ENCODE results near the gene FOXN4.

Gene FOXN4

DNA sequence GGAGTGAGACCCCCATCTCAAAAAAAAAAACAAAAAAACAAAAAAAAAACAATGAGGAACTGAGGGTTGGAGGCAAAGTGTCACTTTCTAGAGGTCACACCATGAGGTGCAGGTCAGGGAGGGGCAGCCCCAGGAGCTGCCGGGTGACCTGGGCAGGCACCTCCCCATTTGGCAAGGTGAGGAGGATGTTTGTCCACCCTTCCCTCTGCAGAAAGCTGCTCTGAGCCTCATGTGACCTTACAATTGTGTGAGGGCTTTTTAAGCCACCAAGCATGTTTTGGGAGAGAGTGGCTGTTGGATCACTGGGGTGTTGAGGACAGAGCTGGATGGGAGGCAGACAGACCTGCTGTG lies 49.6 kb downstream of the FOXN4 start:
- no peak for DNase-seq (ENCODE audit: low read depth in 3 of 3)

DNA sequence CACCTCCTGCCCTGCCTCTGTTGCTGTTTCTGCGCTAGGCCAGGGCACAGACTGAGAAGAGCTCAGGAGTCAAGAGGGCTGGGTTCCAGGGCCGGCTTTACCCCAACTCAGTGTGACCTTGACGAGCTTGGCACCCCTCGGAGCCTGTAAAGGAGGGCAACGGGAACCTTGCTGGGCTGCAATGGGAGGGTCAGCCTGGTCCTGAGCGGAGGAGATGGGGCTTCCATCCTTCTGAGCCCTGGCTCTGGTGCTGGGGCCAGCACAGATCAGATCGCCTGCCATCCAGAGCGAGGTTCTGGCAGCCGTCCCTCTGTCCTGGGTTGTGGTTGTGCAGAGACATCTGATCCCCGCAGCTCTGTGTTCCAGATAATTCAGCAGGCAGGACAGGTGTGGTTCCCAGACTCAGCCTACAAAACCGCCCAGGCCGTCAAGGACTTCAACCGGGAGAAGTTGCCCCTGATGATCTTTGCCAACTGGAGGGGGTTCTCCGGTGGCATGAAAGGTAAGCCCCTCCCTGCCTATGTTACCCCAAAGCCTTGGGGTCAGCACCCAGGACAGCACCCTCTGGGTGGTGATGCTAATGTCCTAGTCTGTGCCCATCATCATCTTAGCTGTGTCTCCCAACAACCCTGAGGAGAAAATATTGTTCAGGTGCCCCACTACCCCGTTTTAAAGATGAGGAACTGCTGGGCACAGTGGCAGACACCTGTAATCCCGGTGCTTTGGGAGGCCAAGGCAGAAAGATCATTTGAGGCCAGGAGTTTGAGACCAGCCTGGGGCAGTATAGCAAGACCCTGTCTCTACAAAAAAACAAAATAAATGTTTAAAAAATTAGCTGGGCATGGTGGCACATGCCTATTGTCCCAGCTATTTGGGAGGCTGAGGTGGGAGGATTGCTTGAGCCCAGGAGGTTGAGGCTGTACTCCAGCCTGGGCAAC lies 50.2 kb downstream of the FOXN4 start:
- no peak for DNase-seq (ENCODE audit: low read depth in 3 of 3)

DNA sequence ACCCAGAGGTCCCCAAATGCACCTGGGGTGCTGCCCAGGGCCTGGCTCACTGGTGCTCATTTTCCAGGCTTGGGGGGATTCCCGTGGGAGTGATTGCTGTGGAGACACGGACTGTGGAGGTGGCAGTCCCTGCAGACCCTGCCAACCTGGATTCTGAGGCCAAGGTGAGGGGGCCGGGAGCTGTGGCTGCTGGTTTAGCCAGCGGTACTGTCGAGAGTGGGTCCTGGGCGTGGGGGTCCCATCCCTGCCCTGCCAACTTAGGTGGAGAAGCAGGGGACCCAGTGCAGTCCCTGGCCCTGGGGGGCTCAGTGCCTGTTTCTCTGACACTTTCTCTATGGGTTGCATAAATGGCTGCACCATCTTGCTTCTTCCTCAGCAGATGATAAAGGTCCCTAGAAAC lies 50.9 kb downstream of the FOXN4 start:
- DNase-seq (ENCODE audit: low read depth in 3 of 3) = no peak

DNA sequence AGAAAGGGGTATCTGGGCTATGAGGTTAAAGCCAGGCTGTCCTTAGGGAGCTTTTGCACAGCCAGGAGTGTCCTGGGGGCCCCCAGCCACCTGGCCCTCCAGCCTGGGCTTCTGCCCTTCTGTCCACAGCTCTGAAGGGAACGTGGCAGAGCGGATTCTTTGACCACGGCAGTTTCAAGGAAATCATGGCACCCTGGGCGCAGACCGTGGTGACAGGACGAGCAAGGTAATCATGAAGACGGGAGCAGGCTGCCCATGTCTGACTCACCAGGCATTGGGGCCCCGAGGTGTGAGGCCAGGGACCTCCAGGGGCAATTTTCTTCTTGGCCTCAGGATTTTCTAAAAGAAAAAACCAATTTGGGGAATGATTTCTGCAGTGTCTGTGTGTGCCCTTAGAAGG lies 53.1 kb downstream of the FOXN4 start:
- no peak for DNase-seq (ENCODE audit: low read depth in 3 of 3)

DNA sequence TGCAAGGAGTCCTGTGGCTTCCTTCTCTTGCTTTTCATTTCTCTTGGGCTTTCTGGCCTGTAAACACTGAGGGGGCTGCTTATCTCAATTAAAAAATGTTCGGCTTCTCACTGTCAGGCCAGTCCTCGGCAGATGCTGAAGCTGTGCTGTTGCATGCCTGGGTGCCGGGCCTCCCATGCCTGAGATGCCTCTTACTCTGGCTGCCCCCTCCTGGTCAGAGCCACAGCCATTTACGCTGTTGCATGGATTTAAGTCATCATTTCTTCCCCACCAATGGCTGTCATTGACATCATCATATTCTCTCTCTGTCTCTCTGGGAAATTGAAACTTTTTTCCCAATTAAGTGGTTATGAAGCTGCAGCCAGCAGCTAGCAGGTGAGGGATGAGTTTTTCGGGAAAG lies 53.7 kb downstream of the FOXN4 start:
- DNase-seq (ENCODE audit: low read depth in 3 of 3) = no peak

DNA sequence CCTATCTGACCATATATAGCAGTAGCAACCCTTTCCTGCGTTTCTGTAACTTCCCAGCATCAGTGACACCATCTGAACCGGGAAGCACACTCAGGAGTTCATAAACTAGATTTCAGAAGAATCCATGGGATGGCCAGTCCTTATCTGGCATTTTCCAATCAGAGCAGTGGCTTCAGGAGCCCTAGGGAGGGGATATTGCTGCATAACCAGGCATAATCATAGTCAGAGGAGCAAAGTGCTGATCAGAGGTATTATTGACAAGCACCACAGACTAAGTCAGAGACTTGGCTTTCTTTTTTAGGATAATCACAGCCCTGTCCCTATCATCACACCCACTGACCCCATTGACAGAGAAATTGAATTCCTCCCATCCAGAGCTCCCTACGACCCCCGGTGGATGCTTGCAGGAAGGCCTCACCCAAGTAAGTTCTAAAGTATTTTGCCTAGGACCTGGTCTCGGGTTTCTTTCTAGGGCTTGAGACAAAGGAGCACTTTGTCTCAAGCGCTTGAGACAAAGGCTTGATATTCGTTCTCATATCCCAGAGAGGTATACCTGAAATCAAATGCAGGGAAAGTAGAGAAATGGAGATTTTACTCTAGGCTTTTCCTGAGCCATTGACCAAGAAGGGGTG lies 55.1 kb downstream of the FOXN4 start:
- no peak for DNase-seq (ENCODE audit: low read depth in 3 of 3)

DNA sequence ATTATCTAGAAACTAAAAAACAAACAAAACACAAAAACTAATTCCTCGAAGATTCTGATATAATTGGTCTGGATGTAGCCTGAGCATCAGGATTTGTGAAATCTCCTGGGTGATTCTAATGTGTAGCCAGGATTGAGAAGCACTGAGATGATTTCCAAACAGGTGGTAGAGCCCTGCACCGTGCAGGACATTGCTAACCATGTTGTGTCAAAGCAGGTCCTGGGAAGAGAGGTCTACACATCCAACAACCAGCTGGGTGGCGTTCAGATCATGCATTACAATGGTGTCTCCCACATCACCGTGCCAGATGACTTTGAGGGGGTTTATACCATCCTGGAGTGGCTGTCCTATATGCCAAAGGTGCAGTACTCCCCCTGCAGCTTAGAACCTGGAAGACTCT lies 56.3 kb downstream of the FOXN4 start:
- no peak for DNase-seq (ENCODE audit: low read depth in 3 of 3)

DNA sequence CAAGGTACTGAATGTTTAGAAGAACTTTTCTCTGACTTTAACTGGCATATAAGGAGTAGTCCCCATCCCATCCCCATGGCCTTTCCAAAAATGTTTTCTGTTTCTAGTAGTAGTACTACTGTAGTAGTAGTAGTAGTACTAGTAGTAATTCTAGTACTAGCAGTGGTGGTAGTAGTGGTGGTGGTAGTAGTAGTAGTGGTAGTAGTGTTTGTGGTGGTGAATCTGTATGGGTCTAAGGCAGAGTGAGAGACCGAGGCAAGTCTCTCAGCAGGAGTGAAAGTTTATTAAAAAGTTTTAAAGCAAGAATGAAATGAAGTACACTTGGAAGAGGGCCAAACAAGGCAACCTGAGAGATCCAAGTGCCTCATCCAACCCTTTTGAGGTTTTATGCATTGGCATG lies 58.6 kb downstream of the FOXN4 start:
- no peak for DNase-seq (ENCODE audit: low read depth in 3 of 3)

DNA sequence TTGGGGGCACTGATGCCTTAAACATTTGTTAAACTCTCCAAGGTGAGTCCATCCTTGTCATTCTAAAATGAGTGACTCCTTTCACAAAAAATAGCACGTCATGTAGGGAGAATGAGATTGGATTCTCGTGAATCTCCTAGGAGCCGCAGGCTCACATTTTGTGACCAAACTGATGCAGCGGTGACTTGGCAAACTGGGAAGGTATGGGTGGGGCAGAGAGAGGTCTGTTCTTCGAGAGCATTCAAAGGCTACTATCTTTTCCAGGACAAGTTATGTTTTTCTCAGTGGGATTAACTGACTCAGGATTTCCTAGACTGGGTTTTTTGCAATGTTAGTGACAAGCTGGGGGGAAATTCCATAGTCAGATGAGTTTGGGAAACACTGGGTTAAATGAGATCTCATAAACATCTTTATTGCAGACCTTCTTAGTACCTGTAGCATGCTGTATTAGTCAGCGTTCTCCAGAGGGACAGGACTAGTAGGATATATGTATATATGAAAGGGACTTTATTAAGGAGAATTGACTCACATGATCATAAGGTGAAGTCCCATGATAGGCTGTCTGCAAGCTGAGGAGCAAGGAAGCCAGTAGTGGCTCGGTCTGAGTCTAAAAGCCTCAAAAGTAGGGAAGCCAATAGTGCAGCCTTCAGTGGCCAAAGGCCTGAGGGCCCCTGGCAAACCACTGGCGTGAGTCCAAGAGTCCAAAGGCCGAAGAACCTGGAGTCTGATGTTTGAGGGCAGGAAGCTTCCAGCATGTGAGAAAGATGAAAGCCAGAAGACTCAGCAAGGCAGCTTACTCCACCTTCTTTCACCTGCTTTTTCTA lies 61.0 kb downstream of the FOXN4 start:
- DNase-seq (ENCODE audit: low read depth in 3 of 3) = no peak

DNA sequence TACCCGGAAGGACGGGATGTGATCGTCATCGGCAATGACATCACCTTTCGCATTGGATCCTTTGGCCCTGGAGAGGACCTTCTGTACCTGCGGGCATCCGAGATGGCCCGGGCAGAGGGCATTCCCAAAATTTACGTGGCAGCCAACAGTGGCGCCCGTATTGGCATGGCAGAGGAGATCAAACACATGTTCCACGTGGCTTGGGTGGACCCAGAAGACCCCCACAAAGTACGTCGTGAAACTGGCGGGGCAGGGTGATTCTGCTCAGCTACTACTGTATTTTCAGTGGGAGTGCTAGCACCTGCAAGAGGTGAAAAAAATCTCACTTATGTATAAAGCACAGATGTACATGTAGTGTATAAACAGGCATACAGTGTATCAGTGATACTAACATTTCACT lies 62.9 kb downstream of the FOXN4 start:
- no peak for DNase-seq (ENCODE audit: low read depth in 3 of 3)

DNA sequence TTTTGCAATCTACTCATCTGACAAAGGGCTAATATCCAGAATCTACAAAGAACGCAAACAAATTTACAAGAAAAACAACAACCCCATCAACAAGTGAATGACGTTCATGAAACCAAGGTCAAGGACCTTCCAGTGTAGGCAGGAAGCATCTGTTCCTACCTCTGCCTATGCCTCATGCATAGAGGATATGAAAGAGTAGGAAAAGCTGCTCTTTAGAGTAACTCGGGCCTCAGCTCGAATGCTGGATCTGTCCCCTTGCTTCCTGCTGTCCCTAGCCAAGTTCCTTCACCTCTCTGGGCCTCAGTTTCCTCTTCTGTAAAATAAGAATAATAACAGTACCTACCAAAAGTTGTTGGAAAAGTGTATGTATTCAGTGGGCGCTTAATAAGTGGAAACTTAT lies 65.0 kb downstream of the FOXN4 start:
- DNase-seq (ENCODE audit: low read depth in 3 of 3) = no peak

DNA sequence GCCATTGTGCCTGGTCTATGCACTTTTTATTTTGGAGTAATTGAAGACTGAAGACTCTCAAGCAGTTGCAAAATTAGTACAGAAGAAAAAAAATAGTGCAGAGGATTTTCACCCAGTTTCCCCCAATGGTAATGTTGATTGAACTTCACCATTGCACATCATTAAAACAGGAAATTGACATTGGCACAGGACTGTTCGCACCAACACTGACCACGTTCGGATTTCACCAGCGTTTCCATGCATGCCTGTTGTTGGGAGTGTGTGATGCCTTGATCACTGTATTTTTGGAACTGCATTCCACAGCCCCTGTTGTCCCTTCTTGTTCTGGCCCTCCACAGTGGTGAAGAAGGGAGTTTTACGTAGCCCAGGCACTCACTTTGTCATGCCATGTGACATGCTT lies 67.1 kb downstream of the FOXN4 start:
- DNase-seq (ENCODE audit: low read depth in 3 of 3) = no peak

DNA sequence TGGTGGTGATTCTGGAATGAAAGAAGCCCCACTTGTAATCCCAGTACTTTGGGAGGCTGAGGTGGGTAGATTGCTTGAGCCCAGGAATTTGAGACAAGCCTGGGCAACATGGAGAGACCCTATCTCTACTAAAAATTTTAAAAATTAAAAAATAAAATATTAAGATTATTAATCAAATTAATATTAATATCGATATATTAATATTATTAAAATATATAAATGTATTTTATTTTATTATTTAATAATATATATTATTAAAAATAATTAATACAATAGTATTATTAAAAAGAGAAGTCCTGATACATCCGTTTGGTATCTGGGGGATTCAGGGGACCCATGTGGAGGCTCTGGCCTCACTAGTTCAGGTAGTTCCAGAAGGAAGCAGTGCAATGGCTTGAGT lies 68.7 kb downstream of the FOXN4 start:
- DNase-seq (ENCODE audit: low read depth in 3 of 3) = no peak

DNA sequence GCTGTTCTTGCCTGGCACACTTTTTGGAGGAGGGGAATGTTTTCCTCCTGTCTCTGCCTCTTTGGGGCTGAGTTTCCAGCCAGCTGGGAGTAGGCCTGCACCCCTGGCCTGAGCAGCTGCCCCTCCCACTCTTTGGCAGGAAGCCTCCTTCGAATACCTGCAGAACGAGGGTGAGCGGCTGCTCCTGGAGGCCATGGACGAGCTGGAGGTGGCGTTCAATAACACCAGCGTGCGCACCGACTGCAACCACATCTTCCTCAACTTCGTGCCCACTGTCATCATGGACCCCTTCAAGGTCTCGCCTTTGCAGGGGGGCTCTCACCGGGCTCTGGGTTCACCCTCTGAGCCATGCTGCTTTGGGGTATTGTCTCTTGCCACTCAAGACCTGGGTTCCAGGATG lies 69.4 kb downstream of the FOXN4 start:
- DNase-seq (ENCODE audit: low read depth in 3 of 3) = no peak

DNA sequence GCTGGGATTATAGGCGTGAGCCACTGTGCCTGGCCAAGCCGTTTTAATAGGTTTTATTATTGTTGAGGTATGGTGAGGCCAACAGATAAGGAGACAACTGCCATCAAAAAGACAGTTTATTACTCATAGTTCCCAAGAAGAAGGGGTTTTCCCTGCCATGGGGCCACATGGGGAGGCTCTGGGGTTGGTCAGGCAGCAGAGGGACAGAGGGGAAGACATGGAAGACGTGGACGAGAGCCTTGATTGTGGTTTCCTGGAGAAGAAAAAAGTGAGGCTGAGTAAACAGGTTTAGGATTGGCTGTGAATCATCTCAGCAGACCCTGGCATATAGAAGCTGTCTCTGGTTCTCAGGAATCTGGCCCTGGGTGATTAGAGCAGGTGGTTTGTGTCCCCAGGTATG lies 69.9 kb downstream of the FOXN4 start:
- no peak for DNase-seq (ENCODE audit: low read depth in 3 of 3)

DNA sequence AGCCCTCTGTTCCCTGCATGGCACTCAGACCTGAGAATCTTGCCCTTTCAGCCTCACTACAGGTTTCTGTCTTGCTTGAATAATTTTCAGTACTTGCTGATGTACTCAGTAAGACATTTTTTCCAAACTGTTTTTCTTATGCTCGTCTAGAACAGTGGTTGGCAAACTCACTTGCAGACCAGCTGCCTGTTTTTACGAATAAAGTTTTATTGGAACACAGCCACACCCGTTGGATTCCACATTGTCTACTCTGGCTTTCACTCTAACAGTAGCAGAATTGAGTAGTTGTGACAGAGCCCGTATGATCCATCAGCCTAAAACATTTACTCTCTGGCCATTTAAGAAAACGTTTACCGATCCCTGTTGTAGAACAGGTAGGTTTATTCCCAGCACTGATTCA lies 72.8 kb downstream of the FOXN4 start:
- no peak for DNase-seq (ENCODE audit: low read depth in 3 of 3)

DNA sequence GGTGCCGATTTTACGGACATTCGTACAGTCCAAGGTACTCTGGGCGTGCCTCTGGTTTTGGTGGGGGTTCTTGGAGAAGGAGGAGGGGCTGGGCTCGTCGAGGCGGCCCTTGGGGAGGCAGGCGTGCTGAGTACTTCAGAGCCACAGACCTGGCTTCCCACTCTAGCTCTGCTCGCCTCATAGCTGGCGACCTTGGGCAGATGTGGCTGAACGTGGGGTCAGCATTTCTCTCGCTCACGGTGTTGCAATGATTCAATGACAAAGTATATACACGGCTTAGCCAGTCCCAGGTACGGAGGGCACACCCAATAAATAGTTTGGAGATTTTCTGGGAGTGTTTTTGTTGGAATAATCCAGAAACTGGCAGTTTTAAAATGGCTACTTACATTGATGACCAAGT lies 75.1 kb downstream of the FOXN4 start:
- DNase-seq (ENCODE audit: low read depth in 3 of 3) = no peak

DNA sequence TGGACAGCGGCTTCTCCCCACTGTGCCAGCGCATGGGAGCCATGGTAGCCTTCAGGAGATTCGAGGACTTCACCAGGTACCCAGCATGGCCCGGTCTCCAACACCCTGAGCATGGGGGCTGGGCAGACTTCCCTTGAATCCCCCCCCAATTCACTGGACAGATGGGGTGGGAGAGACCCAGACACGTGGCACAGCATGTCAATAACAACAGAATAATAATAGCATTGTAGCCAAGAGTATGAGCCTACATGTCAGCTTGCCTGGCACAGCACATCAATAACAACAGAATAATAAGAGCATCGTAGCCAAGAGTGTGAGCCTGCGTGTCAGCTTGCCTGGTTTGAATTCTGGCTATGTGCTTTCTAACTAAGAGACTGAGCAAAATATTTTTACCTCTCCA lies 76.4 kb downstream of the FOXN4 start:
- DNase-seq (ENCODE audit: low read depth in 3 of 3) = no peak

DNA sequence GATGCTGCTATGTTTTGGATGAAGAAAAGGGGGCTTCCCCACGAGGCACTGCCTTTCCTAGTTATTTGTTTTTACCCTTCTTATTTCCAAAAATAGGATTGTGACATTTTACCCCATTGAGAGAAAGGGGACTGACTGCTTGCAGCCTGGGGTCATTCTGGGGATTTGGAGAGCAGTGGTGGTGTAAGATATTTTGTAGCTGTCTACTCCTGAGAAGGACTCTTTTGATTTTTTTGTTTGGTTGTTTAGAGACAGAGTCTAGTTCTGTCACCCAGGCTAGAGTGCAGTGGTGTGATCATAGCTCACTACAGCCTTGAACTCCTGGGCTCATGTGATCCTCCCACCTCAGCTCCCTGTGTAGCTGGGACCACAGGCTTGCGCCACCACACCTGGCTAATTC lies 78.9 kb downstream of the FOXN4 start:
- DNase-seq (ENCODE audit: low read depth in 3 of 3) = no peak

DNA sequence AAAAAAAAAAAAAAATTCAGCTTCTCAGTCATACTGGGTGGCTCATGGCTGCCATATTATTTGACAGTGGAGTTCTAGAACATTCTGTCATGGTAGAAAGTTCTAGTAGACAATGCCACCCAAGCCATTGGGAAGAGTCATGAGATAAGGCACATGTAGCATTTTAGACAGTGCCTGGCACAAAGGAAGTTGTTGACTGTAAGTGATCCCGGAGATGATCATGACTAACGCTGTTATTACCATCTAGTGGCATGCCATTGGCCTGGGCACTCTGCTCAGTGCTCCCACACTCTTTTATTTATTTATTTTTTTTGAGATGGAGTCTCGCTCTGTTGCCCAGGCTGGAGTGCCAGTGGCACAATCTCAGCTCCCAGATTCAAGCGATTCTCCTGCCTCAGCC lies 80.4 kb downstream of the FOXN4 start:
- DNase-seq (ENCODE audit: low read depth in 3 of 3) = no peak
